SIG-M5 (cell line): ENCODE data around the gene NPAS3.

ENCODE experiments used
- DNase-seq: peaks from one replicate; lab custom pipeline; 2025; lab: John Stamatoyannopoulos, UW

The NPAS3 gene

DNA sequence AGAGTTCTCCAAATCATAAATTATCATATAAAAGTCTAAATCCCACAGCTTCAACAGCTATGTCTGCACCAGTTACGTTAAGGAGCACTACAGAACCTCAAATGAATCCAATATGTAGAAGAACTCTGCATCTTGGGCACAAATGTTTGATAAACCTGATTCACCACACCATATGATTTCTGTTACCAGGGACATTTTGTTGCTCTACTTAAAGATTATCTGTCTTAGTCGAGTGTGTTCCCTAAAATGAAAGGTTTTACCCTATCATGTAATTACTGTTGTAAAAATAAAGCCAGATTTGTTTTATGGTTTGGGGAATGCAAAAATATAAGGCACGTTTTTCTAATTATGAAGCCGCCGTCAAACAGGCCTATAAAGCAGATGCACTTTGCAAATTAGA is 649.1 kb downstream of the NPAS3 start:
- no peak for DNase-seq

DNA sequence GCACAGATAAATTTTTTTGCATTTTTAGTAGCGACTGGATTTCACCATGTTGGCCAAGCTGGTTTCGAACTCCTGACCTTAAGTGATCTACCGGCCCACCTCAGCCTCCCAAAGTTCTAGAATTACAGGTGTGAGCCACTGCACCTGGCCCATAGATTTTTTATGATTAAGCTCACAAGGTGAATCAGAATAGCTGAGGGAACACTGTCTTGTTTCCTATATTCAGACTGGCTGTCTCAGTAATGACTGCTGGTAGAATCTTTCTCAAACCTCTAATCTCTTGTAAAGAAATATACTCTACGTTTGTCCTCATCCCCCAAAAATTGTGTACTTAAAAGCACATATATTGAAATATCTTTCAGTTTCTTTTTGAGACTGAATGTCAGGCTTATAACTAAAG is 650.1 kb downstream of the NPAS3 start:
- DNase-seq: no peak

DNA sequence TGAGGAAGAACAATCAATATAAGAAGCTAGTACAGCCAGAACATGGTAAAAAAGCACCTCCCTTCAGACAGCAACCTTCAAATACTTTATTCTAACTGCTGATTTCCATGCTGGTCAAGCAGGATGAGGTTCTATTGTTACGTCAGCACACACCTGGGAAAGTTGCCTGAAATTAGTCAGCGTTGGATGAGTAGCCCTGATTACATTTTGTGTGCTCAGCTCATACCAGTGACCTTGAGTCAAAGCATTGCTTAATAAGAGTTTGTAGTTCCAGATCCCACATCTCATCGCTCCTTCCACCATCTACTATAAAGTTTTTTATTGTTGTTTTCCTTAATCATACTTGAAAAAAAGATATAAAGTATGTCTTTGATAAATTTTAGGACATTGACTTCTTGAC is 650.7 kb downstream of the NPAS3 start:
- DNase-seq: no peak

DNA sequence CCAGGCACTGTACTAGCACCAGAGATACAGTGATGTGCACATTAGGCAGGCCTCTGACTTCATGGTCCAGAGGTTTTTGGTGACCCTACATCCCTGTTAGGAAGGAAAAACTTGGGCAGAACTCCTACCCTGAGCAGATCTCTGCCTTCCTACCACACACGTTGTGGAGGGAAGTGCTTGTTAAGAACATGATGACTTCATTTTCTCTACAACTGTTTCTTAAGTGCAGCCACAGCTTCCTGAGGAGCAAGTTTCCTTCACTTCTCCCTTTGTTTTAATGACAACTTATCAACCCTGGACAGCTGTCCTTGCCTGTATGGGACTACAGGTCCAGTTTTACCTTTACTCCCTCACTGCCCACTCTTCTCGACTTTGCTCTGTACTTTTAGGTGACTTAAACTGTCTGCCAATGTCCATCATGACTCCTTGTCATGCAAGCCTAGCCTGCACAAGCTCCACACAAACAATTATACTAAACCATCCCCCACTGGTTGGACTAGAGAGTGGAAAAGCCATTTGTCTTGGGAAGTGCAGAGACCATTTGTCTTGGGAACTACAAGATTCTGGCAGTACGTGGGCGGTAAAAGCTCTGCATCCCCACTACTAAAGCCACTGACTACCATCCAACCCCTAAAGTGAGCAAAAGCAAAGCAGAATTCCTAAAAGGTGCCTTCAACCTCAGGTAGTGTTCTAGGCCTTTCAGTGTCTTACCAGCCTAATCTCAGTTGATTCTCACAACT is 652.4 kb downstream of the NPAS3 start:
- no peak for DNase-seq

DNA sequence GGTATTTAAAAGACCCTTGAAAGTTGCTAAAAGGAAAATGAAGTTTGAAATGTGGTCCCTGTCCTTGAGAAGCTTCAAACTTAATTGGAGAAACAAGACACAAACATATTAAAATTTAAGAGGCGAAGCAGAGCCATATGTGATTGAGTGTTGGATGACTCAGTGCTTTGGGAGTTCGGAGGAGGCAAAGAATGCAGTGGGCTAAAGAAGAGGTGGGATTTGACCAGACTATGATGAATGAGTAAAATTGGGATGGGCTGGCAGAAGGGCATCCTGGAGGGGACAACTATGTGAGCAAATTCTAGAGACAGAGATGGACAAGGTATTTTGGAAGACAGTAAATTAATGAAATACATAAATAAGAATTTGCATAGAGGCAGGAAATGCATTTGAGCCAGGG is 653.6 kb downstream of the NPAS3 start:
- DNase-seq: no peak

DNA sequence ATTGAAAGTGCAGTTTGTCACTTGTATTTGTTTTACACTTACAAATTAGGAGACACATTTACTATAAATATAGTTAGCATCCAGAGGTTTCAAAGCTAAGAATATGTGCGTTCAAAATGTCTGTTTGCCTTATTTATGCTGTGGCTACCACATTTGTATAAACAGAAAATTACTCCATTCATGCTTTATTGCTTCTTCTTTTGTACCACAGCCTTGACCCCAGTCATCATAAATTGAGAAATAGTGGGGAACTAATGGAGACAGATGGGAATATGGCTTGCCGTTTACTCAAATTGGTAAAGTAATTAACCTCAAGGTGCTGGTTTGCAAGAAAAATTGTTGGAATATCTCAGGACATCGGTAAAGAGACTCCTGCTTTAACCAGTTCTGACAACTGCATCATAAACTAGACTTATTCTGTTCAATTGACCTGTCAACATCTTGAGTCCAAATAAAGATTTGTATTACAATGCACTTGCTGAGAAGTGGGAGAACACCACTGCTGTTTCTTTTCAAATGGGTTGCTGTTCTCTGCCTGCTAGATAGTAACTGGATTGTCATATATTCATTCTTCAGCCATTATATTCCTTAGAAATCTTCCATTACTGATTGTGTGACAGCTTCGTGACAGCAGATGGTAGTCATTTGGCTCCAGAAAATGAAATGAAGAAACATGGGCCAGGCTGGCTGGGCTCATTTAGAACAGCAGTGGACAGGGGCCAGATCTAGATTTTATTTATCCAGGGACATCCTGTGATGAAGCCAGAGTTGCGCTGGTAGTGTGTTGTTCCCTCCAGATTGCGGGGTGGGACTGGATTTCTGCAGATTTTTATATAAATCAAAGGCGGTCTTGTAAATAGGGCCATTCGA is 657.8 kb downstream of the NPAS3 start:
- DNase-seq: no peak

DNA sequence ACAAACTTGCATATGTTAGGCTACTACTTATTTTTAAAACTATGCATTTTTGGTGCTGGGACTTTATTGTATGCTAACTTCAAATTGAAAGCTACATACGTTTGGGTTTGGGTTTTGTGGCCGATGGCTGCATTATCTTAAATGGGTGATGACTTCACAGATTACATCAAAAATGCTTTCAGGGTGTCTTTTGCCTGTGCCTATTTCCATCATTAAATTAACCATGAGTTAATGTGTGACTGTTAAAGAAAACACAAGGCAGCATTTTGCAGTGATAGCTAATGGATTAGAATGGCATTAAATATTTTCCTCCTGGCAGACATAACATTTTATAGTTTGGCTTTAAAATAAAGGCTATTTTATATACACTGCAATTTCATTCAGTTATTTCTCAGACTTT is 659.9 kb downstream of the NPAS3 start:
- DNase-seq: no peak

DNA sequence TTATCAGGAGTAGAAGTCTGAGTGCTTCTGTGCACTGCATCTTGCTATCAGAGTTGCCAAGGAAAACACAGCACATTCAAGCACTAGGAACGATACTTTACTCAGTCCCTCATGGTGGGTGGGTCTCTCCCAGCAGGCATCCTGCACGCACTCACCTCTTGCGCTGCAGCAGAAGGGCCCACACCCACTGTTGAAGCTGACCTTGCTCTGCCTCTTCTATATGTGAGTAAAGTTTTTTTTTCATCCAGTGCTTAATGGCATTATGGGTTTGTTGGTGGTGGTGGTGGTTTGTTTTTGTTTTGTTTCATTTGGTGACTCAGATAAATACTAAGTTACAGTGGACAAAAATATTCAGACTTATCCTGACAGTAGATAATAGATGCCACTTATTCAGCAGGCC is 663.7 kb downstream of the NPAS3 start:
- no peak for DNase-seq

DNA sequence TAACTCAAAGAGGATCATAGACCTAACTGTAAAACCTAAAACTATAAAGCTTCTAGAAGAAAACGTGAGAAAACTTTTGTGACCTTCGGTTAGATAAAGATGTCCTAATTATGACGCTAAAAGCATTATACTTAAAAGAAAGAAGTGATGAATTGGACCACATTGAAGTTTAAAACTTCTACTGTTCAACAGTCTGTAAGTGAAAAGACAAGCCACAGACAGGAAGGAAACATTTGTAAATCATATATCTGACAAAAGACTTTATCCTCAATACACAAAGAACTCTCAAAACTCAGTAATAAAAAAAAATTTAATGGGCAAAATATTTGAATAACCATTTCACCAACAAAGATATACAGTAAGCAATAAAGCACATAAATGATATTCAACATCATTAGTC is 667.9 kb downstream of the NPAS3 start:
- no peak for DNase-seq

DNA sequence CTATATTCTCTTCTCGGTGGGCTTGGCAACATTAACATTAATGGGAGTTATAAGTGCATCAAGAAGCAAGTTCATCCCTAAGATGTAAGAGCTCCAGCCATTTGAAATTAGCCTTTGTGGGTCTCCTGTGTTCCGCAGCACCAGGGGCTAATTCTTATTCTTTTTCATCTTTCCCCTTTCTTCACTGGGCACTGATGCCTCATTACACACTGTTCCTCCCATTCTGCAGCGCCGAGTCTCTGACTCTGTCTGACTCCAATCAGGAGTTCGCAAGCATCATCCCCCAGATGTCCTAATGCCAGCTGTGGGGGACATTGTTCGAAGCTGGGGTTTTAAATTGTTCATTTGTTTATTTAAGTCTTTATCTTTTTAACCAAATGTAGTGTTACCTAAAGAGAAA is 670.9 kb downstream of the NPAS3 start:
- DNase-seq: no peak

DNA sequence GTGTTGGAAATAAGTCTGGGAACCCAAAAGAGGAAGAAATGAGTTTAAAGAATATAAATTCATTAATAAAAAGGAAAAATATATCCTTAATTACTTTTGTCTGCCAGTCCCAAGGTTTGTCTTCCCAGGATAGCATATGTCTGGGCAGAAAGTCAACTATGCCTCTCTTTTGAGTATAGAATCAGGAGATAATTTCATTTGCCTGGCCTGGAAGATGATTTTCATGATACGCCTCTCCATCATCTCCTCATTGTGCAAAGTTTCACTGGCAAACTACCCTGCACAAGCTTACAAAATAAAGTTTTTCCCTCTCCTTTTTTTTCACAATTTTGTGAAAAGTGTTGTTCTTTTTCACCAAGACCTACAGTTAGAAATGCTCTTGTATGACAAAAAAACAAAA is 671.4 kb downstream of the NPAS3 start:
- DNase-seq: no peak

DNA sequence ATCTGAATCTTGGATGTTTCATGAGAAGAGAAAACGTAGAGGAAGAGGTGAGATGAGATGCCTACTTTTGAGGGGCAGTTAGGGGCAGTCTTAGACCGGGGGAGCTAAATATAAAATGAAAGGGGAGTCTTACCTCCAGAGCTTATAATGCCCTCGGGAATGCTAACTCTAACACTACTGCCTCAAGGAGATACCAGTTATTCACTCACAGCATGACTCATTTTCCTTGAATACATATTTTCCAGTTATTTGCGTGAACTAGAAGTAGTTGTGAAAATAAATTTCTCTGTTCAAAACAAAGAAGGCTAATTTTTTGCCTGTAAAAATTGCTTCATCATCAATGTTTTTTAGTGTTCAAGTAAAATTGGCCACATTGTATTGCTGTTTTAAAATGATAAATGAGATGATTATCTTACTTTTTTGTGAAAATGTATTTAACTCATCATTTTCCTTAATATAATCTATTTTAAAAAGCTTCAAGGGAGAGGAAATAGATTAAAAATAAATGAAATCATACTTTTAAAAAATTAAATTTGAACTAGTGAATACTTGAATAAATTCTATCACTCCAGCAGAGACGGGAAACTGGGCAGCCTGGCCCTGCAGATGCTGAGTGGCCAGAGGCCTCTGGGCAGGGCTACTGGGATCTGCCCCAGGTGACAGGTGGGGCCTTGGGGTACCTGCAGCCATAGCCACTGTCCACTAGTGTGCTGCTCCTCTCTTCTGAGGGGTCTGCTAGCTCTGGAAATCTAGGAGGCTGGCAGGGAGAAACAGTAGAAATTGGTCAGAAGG is 672.9 kb downstream of the NPAS3 start:
- DNase-seq: no peak

DNA sequence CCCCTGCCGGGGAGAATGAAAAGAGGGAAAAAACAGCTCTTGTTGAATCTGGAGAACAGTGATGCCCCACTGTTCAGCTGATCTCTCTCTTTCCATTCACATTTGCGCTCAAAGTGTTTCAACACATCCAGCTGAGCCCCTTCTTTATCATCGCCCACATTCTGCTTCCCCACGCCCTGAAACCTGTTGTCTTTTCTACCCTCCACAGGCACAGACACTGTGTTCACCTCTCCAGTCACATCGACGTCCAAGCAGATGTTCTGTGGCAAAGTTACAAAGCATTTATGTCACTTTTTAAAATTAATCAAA is 673.5 kb downstream of the NPAS3 start:
- DNase-seq: no peak

DNA sequence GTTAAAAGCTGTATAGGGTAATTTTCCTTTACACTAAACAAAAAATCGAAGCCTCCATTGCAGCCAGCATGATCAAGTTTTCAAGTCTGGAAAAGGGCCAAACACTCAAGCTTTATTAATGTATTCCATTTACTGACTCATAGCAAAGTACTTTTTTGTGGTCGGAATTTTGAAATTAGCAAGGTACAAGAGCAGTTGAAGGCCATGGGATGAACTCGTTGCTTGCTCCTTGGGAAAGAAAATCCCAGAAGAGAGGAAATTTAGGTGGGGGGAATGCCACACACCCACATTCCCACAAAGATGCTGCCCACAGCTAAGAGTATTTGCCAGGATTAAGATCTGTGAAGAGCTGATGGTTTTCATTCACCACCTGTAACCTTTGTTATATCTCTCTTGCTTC is 678.5 kb downstream of the NPAS3 start:
- no peak for DNase-seq

DNA sequence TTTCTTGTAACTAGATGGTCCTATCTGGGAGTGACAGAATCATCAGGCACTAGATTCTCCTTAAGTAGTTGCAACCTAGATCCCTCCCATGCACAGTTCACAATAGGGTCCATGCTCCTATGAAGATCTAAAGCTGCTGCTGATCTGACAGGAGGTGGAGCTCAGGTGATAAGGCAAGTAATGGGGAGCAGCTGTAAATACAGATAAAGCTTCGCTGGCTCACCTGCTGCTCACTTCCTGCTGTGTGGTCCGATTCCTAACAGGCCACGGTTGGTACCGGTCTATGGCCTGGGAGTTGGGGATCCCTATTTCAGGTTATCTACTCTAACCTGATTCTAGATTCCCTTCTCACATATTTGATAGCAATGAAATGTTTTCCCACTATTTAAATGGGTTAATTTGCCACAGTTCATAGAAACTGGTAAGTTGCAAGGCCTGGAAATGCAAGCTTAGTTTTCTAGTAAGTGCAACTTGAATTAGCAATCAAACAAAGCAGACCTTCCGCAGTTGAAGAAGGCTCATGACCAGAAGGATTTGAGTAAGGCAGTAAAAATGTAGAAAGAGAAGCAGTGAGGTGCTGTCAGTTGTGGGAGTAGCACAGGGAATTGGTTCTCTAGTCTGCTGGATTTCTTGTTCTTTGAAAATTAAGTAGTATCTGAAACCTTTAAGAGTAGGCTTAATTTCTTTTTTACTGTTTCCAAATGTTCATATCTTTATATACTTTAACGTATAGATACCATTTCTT is 679.9 kb downstream of the NPAS3 start:
- DNase-seq: no peak

DNA sequence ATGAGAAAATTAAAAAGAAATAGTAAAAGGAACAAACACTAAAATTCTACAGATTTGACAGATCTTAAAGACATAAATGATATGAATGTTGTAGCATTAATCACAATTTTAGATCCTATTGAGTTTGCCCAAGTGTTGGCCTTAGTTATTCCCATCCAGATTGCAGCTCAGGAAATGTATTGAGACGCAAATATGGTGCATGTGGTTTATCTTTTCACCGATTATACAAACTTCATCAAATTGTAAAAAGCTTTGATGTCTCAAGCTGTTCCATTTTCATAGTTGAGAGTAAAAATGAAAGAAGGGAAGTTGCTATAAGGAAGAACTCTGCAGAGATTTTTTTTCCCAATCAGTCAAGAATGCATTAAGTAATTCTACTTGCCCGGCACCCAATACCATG is 683.8 kb downstream of the NPAS3 start:
- DNase-seq: no peak

DNA sequence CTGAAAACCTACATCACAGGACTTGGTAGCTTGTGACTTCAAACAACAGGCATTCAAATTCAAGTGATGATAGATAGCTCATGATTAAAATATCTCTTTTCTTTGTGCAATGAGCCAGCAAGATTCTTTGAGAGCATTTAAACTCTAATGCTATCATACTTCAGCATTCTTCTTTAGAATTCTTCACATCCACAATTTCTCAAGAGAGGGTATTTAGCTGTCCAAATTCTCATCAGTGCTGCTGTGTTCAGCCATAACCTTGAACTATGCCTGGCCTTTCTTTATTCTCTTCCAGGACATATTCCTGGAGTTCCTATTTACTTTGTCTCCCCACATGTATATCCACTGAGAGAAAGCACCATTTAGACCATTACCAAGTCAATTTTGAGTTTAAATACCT is 691.1 kb downstream of the NPAS3 start:
- no peak for DNase-seq

DNA sequence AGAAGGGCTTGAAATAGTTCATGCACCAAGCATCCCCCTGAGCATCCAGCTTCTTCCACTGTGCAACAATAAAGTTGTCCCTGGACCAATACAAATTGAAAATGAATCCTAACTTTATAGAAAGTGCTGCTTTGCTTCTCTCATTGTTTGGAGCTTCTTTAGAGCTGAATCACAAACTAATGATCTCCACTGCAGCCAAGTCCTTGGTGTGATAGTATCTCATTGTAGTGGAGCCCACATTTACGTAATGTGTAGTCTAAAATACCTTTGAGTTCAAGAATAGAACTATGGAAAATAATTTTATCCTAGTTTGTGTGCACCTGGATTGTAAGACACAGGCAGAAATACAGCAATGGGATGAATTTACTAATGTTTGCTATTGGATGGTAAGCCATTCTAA is 692.3 kb downstream of the NPAS3 start:
- no peak for DNase-seq

DNA sequence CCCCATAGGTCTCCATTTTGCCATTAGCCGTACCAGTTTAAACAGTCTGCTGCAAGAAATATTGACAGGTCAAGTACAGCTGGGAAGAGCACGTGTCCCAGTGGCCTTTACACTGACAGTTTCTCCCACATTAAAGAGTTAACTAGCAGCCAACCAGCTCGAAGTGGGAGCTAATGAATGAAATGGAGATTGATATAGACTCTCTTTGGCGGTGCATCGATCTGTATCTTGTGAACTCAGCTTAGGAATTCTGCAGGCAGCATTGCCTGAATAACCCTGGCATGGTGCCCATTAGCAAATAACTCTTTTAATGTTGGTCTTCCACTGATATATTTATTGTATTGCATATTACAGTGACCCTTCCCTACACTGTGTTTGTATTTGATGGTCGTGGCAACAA is 692.8 kb downstream of the NPAS3 start:
- no peak for DNase-seq

DNA sequence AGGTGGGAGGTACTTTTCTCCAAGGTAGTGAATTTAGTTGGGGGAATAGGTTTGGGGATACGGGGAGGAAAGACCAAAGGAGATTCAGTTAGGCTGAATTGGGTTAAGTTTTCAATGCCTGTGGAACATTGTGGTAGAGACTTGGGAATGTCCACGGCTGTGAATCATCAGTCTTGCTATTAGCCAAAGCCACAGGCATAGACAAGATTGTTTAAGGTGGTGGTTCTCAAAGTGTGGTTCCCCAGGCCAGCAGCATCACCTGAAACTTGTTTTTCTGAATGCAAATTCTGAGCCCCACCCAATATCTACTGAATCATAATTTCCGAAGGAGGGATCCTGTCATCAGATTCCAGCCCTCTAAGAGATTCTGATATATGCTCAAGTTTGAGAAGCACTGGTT is 696.0 kb downstream of the NPAS3 start:
- no peak for DNase-seq

DNA sequence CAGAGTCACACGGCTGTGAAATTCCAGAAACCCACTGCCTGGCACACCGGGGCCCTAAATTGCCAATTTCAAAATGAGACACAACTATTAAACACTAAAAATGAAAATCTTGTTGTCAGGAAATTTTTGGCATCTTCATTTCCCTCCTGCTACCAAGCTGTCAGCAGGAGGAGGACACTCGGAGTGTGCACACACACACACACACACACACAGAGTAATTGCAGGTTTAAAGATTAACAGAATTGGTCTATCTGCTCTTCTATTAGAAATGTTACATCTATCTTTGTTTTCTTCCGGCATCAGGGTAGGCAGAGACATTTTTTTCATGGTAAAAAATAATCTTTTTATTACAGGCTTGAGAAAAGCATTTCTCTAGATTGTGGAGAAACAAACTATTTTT is 698.0 kb downstream of the NPAS3 start:
- DNase-seq: no peak

DNA sequence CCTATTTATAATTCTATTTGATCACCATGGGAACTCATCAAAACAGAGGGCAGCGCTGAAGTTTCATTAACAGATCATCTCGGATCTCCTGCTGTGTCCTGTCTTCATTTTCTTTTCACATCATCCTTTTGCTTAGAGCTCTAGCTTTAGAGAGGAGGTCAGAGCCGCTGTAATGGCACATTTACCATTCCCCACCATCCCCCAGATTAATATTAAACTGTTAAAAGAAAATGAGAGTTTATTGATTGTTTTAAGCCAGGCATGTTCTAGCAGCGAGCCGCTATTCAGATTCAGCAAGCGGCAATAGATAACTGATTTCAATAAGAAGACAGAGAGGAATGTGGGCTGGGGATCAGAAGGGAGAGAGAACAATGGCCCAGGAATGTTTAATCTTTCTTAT is 703.4 kb downstream of the NPAS3 start:
- no peak for DNase-seq
